IPS-11a (cell line): ENCODE measurements around the gene CIITA.
"Not testable (repeated sequence)": the region's sequence is repeated elsewhere in the genome, so short reads cannot be mapped to it uniquely, and the experiment has no call there.

ENCODE experiments used
- H3K4me3 ChIP-seq: one replicate; pipeline ENCODE4 v1.5.1; 2013; ENCODE audit warnings: low read depth, low read length, control low read depth

Gene CIITA

GRCh38 chr16:10918294-10919002, 41.4 kb downstream of the CIITA start:
- no peak overlapping the region for H3K4me3 ChIP-seq

GRCh38 chr16:10919003-10919351, 42.0 kb downstream of the CIITA start:
- no peak overlapping the region for H3K4me3 ChIP-seq

GRCh38 chr16:10920726-10921427, 43.9 kb downstream of the CIITA start:
- no peak overlapping the region for H3K4me3 ChIP-seq

- H3K4me3 ChIP-seq, result no peak overlapping the region
Measured at GRCh38 chr16:10921536-10922327, 44.7 kb downstream of the CIITA start.

- no peak overlapping the region for H3K4me3 ChIP-seq
Measured at GRCh38 chr16:10922328-10923145, 45.5 kb downstream of the CIITA start.

GRCh38 chr16:10923146-10923649, 46.2 kb downstream of the CIITA start:
- H3K4me3 ChIP-seq, result no peak overlapping the region

GRCh38 chr16:10923650-10924214, 46.7 kb downstream of the CIITA start:
- H3K4me3 ChIP-seq, result no peak overlapping the region

GRCh38 chr16:10925285-10925684, 48.3 kb downstream of the CIITA start:
- not testable (repeated sequence) for H3K4me3 ChIP-seq

- no peak overlapping the region for H3K4me3 ChIP-seq
Measured at GRCh38 chr16:10926094-10926493, 49.1 kb downstream of the CIITA start.

- H3K4me3 ChIP-seq, result no peak overlapping the region
Measured at GRCh38 chr16:10926867-10927266, 49.9 kb downstream of the CIITA start.

- H3K4me3 ChIP-seq, result no peak overlapping the region
Measured at GRCh38 chr16:10927497-10928112, 50.6 kb downstream of the CIITA start.

GRCh38 chr16:10929097-10929496, 52.1 kb downstream of the CIITA start:
- H3K4me3 ChIP-seq, result not testable (repeated sequence)

- H3K4me3 ChIP-seq, result no peak overlapping the region
Measured at GRCh38 chr16:10929853-10930754, 53.1 kb downstream of the CIITA start.

GRCh38 chr16:10930755-10931093, 53.7 kb downstream of the CIITA start:
- no peak overlapping the region for H3K4me3 ChIP-seq

GRCh38 chr16:10931134-10931533, 54.1 kb downstream of the CIITA start:
- no peak overlapping the region for H3K4me3 ChIP-seq

- H3K4me3 ChIP-seq, result no peak overlapping the region
Measured at GRCh38 chr16:10931977-10932632, 55.1 kb downstream of the CIITA start.

- no peak overlapping the region for H3K4me3 ChIP-seq
Measured at GRCh38 chr16:10932959-10933710, 56.1 kb downstream of the CIITA start.

- H3K4me3 ChIP-seq, result no peak overlapping the region
Measured at GRCh38 chr16:10933865-10934264, 56.9 kb downstream of the CIITA start.
